Tibial artery (tissue), 4 donors: Measurements from ENCODE around the gene TSPAN6.
A peak's percentile ranks its signal among the peaks of the same experiment; 100 is the strongest.

Experiments used
- DNase-seq, 2 donors: peaks; one replicate each; pipeline ENCODE4 v3.0.0-alpha.2; 2019
- H3K27ac ChIP-seq, 2 donors: fragments of 200-600 bp; sonication (generic) in 1 of 2; 1 replicate in 1 of 2; 2 replicates in 1 of 2; pipeline ENCODE4 v1.5.1; 2018 to 2019; ENCODE audit warnings: mild to moderate bottlenecking in 1 of 2
- H3K27me3 ChIP-seq, 2 donors: fragments of 200-600 bp; sonication (generic) in 1 of 2; one replicate each; pipeline versions ENCODE4 v1.5.1 to v1.6.0; 2016 to 2019
- H3K36me3 ChIP-seq, 3 donors: fragments of 200-600 bp; sonication (generic) in 2 of 3; one replicate each; pipeline ENCODE4 v1.5.1; 2016 to 2019; ENCODE audit warnings: mild to moderate bottlenecking in 2 of 3
- H3K4me1 ChIP-seq, 4 donors: fragments of 200-600 bp; sonication (generic) in 2 of 4; 1 replicate in 3 of 4; 2 replicates in 1 of 4; pipeline ENCODE4 v1.5.1; 2016 to 2019
- H3K4me3 ChIP-seq, 2 donors: fragments of 200-600 bp; sonication (generic) in 1 of 2; 1 replicate in 1 of 2; 2 replicates in 1 of 2; pipeline ENCODE4 v1.5.1; 2018 to 2019; ENCODE audit warnings: mild to moderate bottlenecking in 2 of 2
- H3K9me3 ChIP-seq, 3 donors: fragments of 200-600 bp; sonication (generic) in 1 of 3; one replicate each; pipeline ENCODE4 v1.5.1; 2016 to 2019
- intact Hi-C: fragments of 100-400 bp; cut with DNase I; formaldehyde crosslinking; loops from one replicate; pipeline ENCODE4 v1.15.0; 2023; ENCODE audit warnings: low total_unique reads
- TF ChIP-seq, protein P1 (sequence below), 2 experiments: fragments of 200-600 bp in 1 of 2; fragments of 450-650 bp in 1 of 2; IDR thresholded peaks; one replicate each; pipeline ENCODE4 v1.5.1; 2017 to 2019; ENCODE audit warnings: antibody characterized with exemption in 2 of 2, mild to moderate bottlenecking in 1 of 2, moderate library complexity in 1 of 2

The TSPAN6 gene

DNA sequence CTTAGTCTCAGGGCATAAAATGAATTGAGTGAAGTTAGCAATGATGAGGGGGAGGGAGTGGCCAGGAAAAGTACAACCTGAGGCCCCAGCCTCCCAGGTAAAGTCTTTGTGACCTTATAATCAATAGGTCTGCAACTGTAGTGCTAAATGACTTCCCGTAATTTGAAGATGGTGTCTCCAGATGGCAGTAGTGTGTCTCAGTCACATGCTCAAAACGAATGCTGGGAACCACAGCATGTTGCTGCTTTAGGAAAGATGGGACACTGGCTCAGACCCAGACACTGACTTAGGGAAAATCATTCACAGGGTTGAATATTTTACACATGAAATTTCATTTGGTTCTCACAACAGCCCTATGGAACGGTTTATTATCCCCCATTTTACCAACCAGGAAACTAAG is 17.7 kb upstream of the TSPAN6 start:
- intact Hi-C loops, result no loop called here

GRCh38 chrX:100652266-100652665 is 15.7 kb upstream of the TSPAN6 start:
- Histone ChIP-seq H3K4me3 (no peak overlapping the region), H3K36me3 (no peaks in the 10 kb centered on the region), H3K27me3 (no peaks in the 10 kb centered on the region), H3K27ac (no peak overlapping the region), H3K9me3 (no peaks in the 10 kb centered on the region), H3K4me1 (peaks cover 0 to 6% (median 3%) of the 10 kb centered on the region in 4 donors)
- TF ChIP-seq, protein P1, sequence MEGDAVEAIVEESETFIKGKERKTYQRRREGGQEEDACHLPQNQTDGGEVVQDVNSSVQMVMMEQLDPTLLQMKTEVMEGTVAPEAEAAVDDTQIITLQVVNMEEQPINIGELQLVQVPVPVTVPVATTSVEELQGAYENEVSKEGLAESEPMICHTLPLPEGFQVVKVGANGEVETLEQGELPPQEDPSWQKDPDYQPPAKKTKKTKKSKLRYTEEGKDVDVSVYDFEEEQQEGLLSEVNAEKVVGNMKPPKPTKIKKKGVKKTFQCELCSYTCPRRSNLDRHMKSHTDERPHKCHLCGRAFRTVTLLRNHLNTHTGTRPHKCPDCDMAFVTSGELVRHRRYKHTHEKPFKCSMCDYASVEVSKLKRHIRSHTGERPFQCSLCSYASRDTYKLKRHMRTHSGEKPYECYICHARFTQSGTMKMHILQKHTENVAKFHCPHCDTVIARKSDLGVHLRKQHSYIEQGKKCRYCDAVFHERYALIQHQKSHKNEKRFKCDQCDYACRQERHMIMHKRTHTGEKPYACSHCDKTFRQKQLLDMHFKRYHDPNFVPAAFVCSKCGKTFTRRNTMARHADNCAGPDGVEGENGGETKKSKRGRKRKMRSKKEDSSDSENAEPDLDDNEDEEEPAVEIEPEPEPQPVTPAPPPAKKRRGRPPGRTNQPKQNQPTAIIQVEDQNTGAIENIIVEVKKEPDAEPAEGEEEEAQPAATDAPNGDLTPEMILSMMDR (IDR thresholded peaks at IDR 0.05), result no peak
- intact Hi-C loops, result no loop called here
- DNase-seq, result no peak

More for the DNA sequence above, 17.7 kb upstream of the TSPAN6 start:
- H3K27me3 ChIP-seq, result no peaks in the 10 kb centered on the region
- no peaks in the 10 kb centered on the region for H3K9me3 ChIP-seq
- no peaks in the 10 kb centered on the region for H3K36me3 ChIP-seq
- peaks cover 0 to 5% (median 0%) of the 10 kb centered on the region in 4 donors for H3K4me1 ChIP-seq
- TF ChIP-seq, protein P1 (IDR thresholded peaks at IDR 0.05), result no peak
- H3K4me3 ChIP-seq, result no peak overlapping the region
- no peak for DNase-seq
- no peak overlapping the region for H3K27ac ChIP-seq

GRCh38 chrX:100650841-100651240 is 14.2 kb upstream of the TSPAN6 start:
- TF ChIP-seq, protein P1 (IDR thresholded peaks at IDR 0.05), result no peak
- no peaks in the 10 kb centered on the region for H3K9me3 ChIP-seq
- H3K4me1 ChIP-seq, result peaks cover 0 to 10% (median 3%) of the 10 kb centered on the region in 4 donors
- H3K4me3 ChIP-seq, result no peak overlapping the region
- no peak for DNase-seq
- H3K36me3 ChIP-seq, result no peaks in the 10 kb centered on the region
- H3K27ac ChIP-seq, result peak overlapping the region; percentile 44 to 59
- intact Hi-C loops, result no loop called here
- no peaks in the 10 kb centered on the region for H3K27me3 ChIP-seq

DNA sequence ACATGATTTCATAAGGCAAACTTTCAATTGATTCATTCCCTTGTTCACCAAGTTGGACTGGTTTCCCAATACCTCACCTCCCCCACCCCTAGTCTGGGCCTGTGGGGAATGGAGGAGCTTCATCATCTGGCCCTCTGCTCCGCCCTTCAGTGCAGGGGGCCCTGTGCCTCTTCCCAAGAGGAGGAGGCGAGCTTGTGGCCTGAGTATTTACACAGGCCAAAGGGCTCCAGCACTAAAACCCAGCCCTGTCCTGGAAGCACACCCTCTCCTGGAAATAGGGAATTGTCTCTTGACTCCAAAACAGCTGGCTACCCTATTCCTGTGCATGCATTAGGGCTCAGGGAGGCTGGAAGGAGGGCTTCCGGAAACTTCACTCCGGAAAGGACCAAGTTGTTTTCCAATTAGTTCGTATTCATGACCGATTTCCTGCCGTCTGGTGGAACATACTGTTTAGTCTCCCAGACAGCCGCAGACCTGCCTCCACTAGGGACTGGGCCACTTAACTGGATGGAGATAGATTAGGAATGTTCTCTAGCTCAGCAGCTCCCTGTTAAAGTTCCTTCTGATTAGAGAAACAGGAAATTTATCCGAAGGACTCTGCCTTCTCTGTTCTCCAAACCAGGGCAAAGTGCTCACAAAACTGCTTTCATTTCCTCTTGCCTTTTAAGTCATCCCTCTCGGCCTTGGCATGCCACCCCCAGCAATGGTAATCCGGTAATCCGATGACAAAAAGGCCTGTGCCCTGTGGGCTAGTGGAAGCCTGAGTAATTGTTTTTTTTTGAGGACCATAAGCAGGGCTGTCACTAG is 13.1 kb upstream of the TSPAN6 start:
- H3K27me3 ChIP-seq, result no peaks in the 10 kb centered on the region
- DNase-seq, result peak; percentile 80 to 83
- H3K36me3 ChIP-seq, result no peaks in the 10 kb centered on the region
- H3K4me3 ChIP-seq, result no peak overlapping the region
- peaks cover 0 to 14% (median 3%) of the 10 kb centered on the region in 4 donors for H3K4me1 ChIP-seq
- TF ChIP-seq, protein P1 (IDR thresholded peaks at IDR 0.05), result no peak
- H3K9me3 ChIP-seq, result no peaks in the 10 kb centered on the region
- intact Hi-C loops, result no loop called here
- H3K27ac ChIP-seq, result peak overlapping the region; percentile 47 to 59

- TF ChIP-seq, protein P1 (IDR thresholded peaks at IDR 0.05), result no peak
- no peaks in the 10 kb centered on the region for H3K36me3 ChIP-seq
- H3K4me1 ChIP-seq, result peaks cover 0 to 22% (median 3%) of the 10 kb centered on the region in 4 donors
- H3K4me3 ChIP-seq, result no peak overlapping the region
- H3K27ac ChIP-seq, result peak overlapping the region; percentile 47 to 59
- H3K27me3 ChIP-seq, result no peaks in the 10 kb centered on the region
- no peak for DNase-seq
- no peaks in the 10 kb centered on the region for H3K9me3 ChIP-seq
- intact Hi-C loops, result no loop called here
Measured at GRCh38 chrX:100648458-100649417, 12.1 kb upstream of the TSPAN6 start.
